ENCODE data around the gene MLYCD. TPM values are rescaled to one million over a fixed set of nuclear protein-coding genes. Genes with fewer than 3 reads are reported as not detected.
A peak's percentile ranks its signal among the peaks of the same experiment; 100 is the strongest.

The MLYCD gene
- total RNA-seq, 1 donor from 2014 or later: 7.4 TPM

DNA sequence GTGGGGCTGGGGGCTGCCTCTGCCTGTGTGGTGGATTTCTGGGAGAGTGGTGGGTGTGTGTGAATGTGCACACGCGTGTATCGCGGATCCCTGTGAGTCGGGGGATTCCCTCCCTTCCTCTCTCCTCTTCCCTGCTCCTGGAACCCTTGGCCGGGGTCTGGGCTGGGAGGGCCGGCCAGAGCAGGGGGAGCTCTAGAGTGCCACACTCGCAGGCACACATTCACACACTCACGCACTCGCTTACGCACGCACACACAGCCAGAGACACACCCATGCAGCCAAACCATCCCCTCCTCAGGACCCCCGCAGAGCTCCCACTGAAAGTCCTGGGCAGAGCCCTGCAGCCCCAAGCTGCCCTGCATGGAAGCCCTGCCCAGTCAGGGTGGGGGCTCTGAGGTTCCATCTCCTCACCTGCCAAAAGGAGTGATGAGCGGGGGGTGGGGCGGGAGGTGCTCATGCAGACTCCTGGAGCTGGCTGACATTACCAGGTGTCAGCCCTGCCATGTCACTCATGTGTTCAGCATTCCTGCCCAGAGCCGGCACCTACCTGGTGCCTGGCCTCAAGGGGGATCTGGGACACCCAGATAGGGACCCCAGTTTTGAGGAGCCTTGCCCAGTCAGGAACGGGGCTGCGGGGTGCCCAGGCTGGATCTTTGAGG is 71.0 kb downstream of the MLYCD start:
- Mint-ChIP-seq H3K27ac (no peak overlapping the region), H3K36me3 (no peaks in the 10 kb centered on the region), H3K9me3 (no peaks in the 10 kb centered on the region), H3K27me3 (ENCODE audit: low read depth) (peaks cover 20% of the 10 kb centered on the region), H3K4me1 (peaks cover 8% of the 10 kb centered on the region), H3K4me3 (peak overlapping the region; percentile 52)
- DNase-seq (ENCODE audit: low spot score in 2 of 2, unreplicated experiment in 2 of 2): no peak
- TF ChIP-seq, protein P1, sequence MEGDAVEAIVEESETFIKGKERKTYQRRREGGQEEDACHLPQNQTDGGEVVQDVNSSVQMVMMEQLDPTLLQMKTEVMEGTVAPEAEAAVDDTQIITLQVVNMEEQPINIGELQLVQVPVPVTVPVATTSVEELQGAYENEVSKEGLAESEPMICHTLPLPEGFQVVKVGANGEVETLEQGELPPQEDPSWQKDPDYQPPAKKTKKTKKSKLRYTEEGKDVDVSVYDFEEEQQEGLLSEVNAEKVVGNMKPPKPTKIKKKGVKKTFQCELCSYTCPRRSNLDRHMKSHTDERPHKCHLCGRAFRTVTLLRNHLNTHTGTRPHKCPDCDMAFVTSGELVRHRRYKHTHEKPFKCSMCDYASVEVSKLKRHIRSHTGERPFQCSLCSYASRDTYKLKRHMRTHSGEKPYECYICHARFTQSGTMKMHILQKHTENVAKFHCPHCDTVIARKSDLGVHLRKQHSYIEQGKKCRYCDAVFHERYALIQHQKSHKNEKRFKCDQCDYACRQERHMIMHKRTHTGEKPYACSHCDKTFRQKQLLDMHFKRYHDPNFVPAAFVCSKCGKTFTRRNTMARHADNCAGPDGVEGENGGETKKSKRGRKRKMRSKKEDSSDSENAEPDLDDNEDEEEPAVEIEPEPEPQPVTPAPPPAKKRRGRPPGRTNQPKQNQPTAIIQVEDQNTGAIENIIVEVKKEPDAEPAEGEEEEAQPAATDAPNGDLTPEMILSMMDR (IDR thresholded peaks at IDR 0.05; ENCODE audit: unreplicated experiment): no peak

DNA sequence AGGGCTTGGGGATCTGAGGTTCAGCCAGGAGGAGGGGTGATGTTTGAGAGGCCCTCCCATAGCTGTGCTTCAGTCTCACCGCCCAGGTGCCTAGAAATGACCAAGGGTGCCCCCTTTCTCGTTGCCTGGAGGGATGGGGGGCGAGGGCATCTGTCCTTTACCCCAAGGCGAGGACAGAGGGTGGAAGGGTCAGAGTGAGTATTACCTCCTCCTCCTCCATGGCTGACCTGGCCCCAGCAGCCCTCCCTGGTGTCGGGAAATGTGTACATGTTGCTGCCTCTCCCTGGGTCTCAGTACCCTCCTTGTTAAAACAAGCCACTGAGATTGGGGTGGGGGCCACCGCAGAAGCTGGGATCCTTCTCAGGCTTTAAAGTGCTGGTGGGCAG is 71.5 kb downstream of the MLYCD start:
- Mint-ChIP-seq H3K27ac (no peak overlapping the region), H3K27me3 (ENCODE audit: low read depth) (peaks cover 20% of the 10 kb centered on the region), H3K36me3 (no peaks in the 10 kb centered on the region), H3K4me1 (peaks cover 8% of the 10 kb centered on the region), H3K9me3 (no peaks in the 10 kb centered on the region), H3K4me3 (no peak overlapping the region)
- TF ChIP-seq, protein P1 (IDR thresholded peaks at IDR 0.05; ENCODE audit: unreplicated experiment): no peak
- no peak for DNase-seq (ENCODE audit: low spot score in 2 of 2, unreplicated experiment in 2 of 2)

DNA sequence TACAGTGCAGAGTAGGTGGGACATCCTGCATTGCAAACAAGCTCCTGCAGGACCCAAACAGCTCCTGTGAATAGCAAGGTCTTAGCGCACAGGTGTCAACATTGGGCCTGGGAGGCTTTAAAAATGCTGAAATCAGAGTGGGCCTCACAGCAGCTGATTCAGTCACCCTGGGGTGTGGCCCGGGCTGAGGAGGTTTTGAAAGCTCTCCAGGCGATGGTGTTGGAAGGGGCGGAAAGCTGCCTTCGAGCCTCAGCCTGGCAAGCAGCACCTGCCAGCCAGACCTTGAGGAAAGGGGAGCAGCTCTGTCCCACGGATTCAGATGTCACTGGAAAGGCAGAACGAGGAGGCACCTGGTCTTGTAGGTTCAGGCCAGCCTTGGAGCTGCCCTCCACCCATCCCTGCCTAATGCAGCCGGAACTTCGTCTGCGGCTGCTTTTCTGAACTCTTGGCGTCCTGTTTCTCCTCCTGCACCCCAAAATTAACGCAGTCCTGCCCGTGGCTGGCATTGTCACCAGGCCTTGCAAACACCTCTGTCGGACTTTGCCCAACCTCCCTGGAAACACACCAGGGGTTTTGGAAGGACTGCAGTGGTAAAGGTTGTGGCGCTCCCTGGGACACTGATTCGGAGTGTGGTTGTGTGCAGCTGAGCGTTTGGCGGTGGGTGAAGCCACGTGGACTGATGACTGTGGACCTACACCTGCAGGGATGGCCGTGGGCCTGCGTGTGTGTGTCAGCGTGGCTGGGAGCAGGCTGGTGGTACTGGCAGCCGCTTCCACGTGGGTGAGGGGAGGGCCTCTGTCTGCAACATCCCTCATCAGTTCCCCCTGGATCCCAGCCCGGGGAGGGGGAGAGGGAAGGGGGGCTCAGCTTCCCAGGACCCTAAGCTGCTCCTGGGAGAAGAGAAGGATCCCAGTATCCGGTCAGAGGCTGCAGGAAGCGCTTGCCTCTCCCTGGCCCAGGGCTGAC is 72.5 kb downstream of the MLYCD start:
- TF ChIP-seq, protein P1 (IDR thresholded peaks at IDR 0.05; ENCODE audit: unreplicated experiment): no peak
- Mint-ChIP-seq H3K27ac (no peak overlapping the region), H3K9me3 (no peaks in the 10 kb centered on the region), H3K36me3 (no peaks in the 10 kb centered on the region), H3K27me3 (ENCODE audit: low read depth) (peaks cover 20% of the 10 kb centered on the region), H3K4me1 (peaks cover 8% of the 10 kb centered on the region), H3K4me3 (no peak overlapping the region)
- DNase-seq (ENCODE audit: low spot score in 2 of 2, unreplicated experiment in 2 of 2): no peak

DNA sequence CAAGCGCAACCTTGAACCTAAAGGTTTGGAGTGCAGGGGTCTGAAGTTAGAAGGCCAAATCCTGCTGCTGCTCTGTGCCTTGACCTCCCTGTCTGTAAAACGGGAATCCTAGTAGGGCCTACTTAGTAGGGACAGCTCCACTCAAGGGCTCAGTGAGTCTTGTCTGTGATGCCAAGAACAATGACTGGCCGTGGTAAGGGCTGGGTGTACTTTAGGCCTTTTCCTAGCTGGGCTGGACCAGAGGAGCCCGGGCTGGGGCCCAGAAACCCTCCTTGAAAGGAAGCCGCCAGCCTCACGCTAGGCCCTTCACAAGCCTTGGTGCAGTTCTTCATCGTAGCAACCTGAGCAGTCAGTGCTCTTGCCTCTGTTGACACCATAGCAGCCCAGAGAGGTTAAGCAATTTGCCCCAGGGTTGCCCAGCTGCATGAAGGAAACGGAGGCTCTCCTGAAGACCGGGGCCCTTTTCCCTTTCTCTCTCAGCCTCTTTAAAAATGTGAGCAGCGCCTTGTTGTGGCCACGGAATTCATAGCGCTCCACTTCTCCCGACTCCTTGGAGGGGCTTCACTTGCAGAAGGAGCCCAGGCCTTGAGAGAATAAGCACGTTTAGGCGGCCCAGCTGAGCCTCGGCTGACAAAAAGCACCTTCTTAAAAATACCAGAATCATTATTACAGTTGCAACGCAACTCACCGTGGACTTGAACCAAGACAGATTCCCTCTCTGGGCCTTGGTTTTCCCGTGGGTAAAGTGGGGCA is 73.5 kb downstream of the MLYCD start:
- TF ChIP-seq, protein P1 (IDR thresholded peaks at IDR 0.05; ENCODE audit: unreplicated experiment): no peak
- Mint-ChIP-seq H3K4me1 (peaks cover 8% of the 10 kb centered on the region), H3K9me3 (no peaks in the 10 kb centered on the region), H3K27ac (no peak overlapping the region), H3K27me3 (ENCODE audit: low read depth) (peaks cover 20% of the 10 kb centered on the region), H3K36me3 (no peaks in the 10 kb centered on the region), H3K4me3 (no peak overlapping the region)
- DNase-seq (ENCODE audit: low spot score in 2 of 2, unreplicated experiment in 2 of 2): no peak

DNA sequence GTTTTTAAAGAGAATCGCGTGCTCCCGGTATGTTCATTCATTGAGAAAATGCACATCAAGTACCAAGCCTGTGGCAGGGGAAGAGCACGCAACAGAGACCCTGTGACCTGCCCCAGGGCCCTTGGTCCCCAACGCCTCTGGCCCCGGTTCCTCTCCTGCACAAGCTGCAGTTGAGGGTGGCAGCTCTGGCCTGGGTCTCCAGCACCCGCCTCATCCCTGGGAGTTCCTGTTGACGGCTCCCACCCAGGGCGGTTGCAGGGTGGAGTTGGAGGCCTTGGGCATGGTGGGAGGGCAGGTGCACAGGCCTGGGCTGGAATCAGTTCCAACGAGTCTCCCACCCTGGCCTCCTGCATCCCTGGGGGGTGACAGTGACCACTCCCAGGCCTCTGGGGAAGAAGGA is 74.2 kb downstream of the MLYCD start:
- H3K27me3 Mint-ChIP-seq (ENCODE audit: low read depth): peaks cover 18% of the 10 kb centered on the region
- peaks cover 3% of the 10 kb centered on the region for H3K9me3 Mint-ChIP-seq
- peaks cover 8% of the 10 kb centered on the region for H3K4me1 Mint-ChIP-seq
- no peak overlapping the region for H3K4me3 Mint-ChIP-seq
- TF ChIP-seq, protein P1 (IDR thresholded peaks at IDR 0.05; ENCODE audit: unreplicated experiment): no peak
- H3K27ac Mint-ChIP-seq: no peak overlapping the region
- no peak for DNase-seq (ENCODE audit: low spot score in 2 of 2, unreplicated experiment in 2 of 2)
- no peaks in the 10 kb centered on the region for H3K36me3 Mint-ChIP-seq

All from mesothelial cell of epicardium (in vitro differentiated cells).